ENCODE data around the gene MNT.

Gene MNT

GRCh38 chr17:2362881-2363280, 38.0 kb downstream of the MNT start:
- no peak for DNase-seq (ENCODE audit: low read depth)

- DNase-seq (ENCODE audit: low read depth) = no peak
These were observed 38.4 kb downstream of the MNT start for GRCh38 chr17:2362416-2362815.

GRCh38 chr17:2362016-2362415, 38.8 kb downstream of the MNT start:
- no peak for DNase-seq (ENCODE audit: low read depth)

- no peak for DNase-seq (ENCODE audit: low read depth)
These were observed 39.7 kb downstream of the MNT start for GRCh38 chr17:2361010-2361760.

- DNase-seq (ENCODE audit: low read depth) = no peak
These were observed 42.9 kb downstream of the MNT start for GRCh38 chr17:2357931-2358434.

GRCh38 chr17:2357237-2357636, 43.6 kb downstream of the MNT start:
- no peak for DNase-seq (ENCODE audit: low read depth)

- no peak for DNase-seq (ENCODE audit: low read depth)
These were observed 46.5 kb downstream of the MNT start for GRCh38 chr17:2354311-2354710.

GRCh38 chr17:2351269-2351668, 49.6 kb downstream of the MNT start:
- DNase-seq (ENCODE audit: low read depth) = no peak

GRCh38 chr17:2347805-2348685, 52.8 kb downstream of the MNT start:
- peak; percentile 81 for DNase-seq (ENCODE audit: low read depth)

- DNase-seq (ENCODE audit: low read depth) = no peak
These were observed 54.4 kb downstream of the MNT start for GRCh38 chr17:2346475-2346874.

GRCh38 chr17:2344528-2344927, 56.3 kb downstream of the MNT start:
- no peak for DNase-seq (ENCODE audit: low read depth)

- no peak for DNase-seq (ENCODE audit: low read depth)
These were observed 57.4 kb downstream of the MNT start for GRCh38 chr17:2343421-2343820.

GRCh38 chr17:2338315-2338657, 62.6 kb downstream of the MNT start:
- DNase-seq (ENCODE audit: low read depth) = no peak

GRCh38 chr17:2337544-2338314, 63.1 kb downstream of the MNT start:
- no peak for DNase-seq (ENCODE audit: low read depth)

GRCh38 chr17:2336852-2337543, 63.9 kb downstream of the MNT start, which contains the start of gene SGSM2:
Gene SGSM2, plus strand, starts transcription at chr17:2337501. Its CDS starts 188 bp downstream, at chr17:2337689.
- DNase-seq (ENCODE audit: low read depth) = no peak

- DNase-seq (ENCODE audit: low read depth) = peak; percentile 77
These were observed 64.5 kb downstream of the MNT start, which contains the start of gene TSR1 for GRCh38 chr17:2336215-2336851. Gene TSR1, minus strand, starts transcription at chr17:2336457. Its CDS starts 30 bp downstream, at chr17:2336427.

- DNase-seq (ENCODE audit: low read depth) = no peak
These were observed 65.1 kb downstream of the MNT start for GRCh38 chr17:2335726-2336214.

All from GM04504 (cell line).